GM12872 (cell line): ENCODE data around the gene FAM177A1.

Source experiments
- CTCF ChIP-seq: IDR thresholded peaks from 3 replicates; pipeline ENCODE4 v1.5.1; 2011; ENCODE audit warnings: low read depth, mild to moderate bottlenecking, low read length, moderate library complexity; ENCODE audit not compliant: insufficient read depth

The FAM177A1 gene

GRCh38 chr14:35028435-35028834, 17.6 kb upstream of the FAM177A1 start:
- no peak for TF ChIP-seq CTCF

GRCh38 chr14:35032562-35032961, 13.5 kb upstream of the FAM177A1 start:
- no peak for TF ChIP-seq CTCF

GRCh38 chr14:35034440-35034833, 11.6 kb upstream of the FAM177A1 start:
- TF ChIP-seq CTCF = no peak

GRCh38 chr14:35042632-35043031, 3.4 kb upstream of the FAM177A1 start:
- TF ChIP-seq CTCF = no peak

- TF ChIP-seq CTCF = no peak
Observed at GRCh38 chr14:35043046-35043445, 3.0 kb upstream of the FAM177A1 start.

GRCh38 chr14:35044939-35045797, 904 bp upstream of the FAM177A1 start:
- no peak for TF ChIP-seq CTCF

- TF ChIP-seq CTCF = no peak
Observed at GRCh38 chr14:35045798-35046047, 349 bp upstream of the FAM177A1 start.
